HFFc6 (cell line): ENCODE data around the gene PDILT. TPM values are rescaled to one million over a fixed set of nuclear protein-coding genes. Genes with fewer than 3 reads are reported as not detected.

Source experiments
- DNase-seq: peaks from one replicate; pipeline ENCODE4 v3.0.0-alpha.2; 2018
- H3K27ac Mint-ChIP-seq: 2 replicates; pipeline ENCODE4 v1.8.0; 2020; ENCODE audit warnings: mild to moderate bottlenecking, mixed read lengths
- H3K27me3 Mint-ChIP-seq: 2 replicates; pipeline ENCODE4 v1.8.0; 2021; ENCODE audit warnings: mild to moderate bottlenecking, moderate library complexity, mixed read lengths; ENCODE audit not compliant: insufficient read depth
- H3K36me3 Mint-ChIP-seq: 2 replicates; pipeline ENCODE4 v1.8.0; 2021; ENCODE audit warnings: low read depth, mixed read lengths
- H3K4me1 Mint-ChIP-seq: 2 replicates; pipeline ENCODE4 v1.8.0; 2020; ENCODE audit warnings: low read depth, mixed read lengths
- H3K4me3 Mint-ChIP-seq: 2 replicates; pipeline ENCODE4 v1.8.0; 2020; ENCODE audit warnings: mild to moderate bottlenecking, moderate library complexity, mixed read lengths
- H3K9me3 Mint-ChIP-seq: 2 replicates; pipeline ENCODE4 v1.8.0; 2020; ENCODE audit warnings: mild to moderate bottlenecking, mixed read lengths
- CTCF ChIP-seq: fragments of 200-600 bp; sonication (generic); IDR thresholded peaks from 2 replicates; pipeline ENCODE4 v1.5.0; 2021; ENCODE audit warnings: antibody characterized with exemption, mild to moderate bottlenecking
- total RNA-seq, 6 experiments: library from RNA; stranded (reverse); fragmentation: NEBNext Ultra II Directional; extraction: Animal tissue kit (Norgen Biotek cat#: 25700); gene quantifications; 2 replicates in 1 of 6; 3 replicates in 5 of 6; pipeline ENCODE4 v1.2.3, GENCODE V29; 2021

The PDILT gene
- total RNA-seq, 6 experiments from 2014 or later = not detected

GRCh38 chr16:20401066-20401465, 3.5 kb downstream of the PDILT start:
- H3K27ac Mint-ChIP-seq = no peak overlapping the region

GRCh38 chr16:20399185-20399584, 5.4 kb downstream of the PDILT start:
- no peak overlapping the region for H3K27ac Mint-ChIP-seq
- no peaks in the 10 kb centered on the region for H3K4me1 Mint-ChIP-seq
- no peak overlapping the region for H3K4me3 Mint-ChIP-seq
- peaks cover 20% of the 10 kb centered on the region for H3K9me3 Mint-ChIP-seq
- DNase-seq = no peak
- H3K27me3 Mint-ChIP-seq = peaks cover 2% of the 10 kb centered on the region
- no peak for TF ChIP-seq CTCF
- no peaks in the 10 kb centered on the region for H3K36me3 Mint-ChIP-seq

More at GRCh38 chr16:20401066-20401465, 3.5 kb downstream of the PDILT start:
- no peaks in the 10 kb centered on the region for H3K4me1 Mint-ChIP-seq
- H3K36me3 Mint-ChIP-seq = 0 out of 2 replicates have a peak, but pooled peaks cover 2% of the 10 kb centered on the region
- peaks cover 32% of the 10 kb centered on the region for H3K9me3 Mint-ChIP-seq
- no peak for TF ChIP-seq CTCF
- DNase-seq = no peak
- no peak overlapping the region for H3K4me3 Mint-ChIP-seq
- peaks cover 2% of the 10 kb centered on the region for H3K27me3 Mint-ChIP-seq

GRCh38 chr16:20398603-20399002, 5.9 kb downstream of the PDILT start:
- Mint-ChIP-seq H3K27ac (no peak overlapping the region), H3K9me3 (peaks cover 16% of the 10 kb centered on the region), H3K4me3 (no peak overlapping the region), H3K27me3 (peaks cover 2% of the 10 kb centered on the region), H3K4me1 (no peaks in the 10 kb centered on the region), H3K36me3 (no peaks in the 10 kb centered on the region)
- DNase-seq = no peak
- no peak for TF ChIP-seq CTCF

GRCh38 chr16:20397468-20398074, 7.0 kb downstream of the PDILT start:
- H3K4me3 Mint-ChIP-seq = no peak overlapping the region
- no peaks in the 10 kb centered on the region for H3K4me1 Mint-ChIP-seq
- H3K9me3 Mint-ChIP-seq = peaks cover 14% of the 10 kb centered on the region
- DNase-seq = no peak
- H3K27ac Mint-ChIP-seq = no peak overlapping the region
- no peak for TF ChIP-seq CTCF
- no peaks in the 10 kb centered on the region for H3K36me3 Mint-ChIP-seq
- peaks cover under 1% of the 10 kb centered on the region; the same call in 1 of the 2 replicates for H3K27me3 Mint-ChIP-seq

- Mint-ChIP-seq H3K9me3 (peaks cover 10% of the 10 kb centered on the region), H3K27me3 (no peaks in the 10 kb centered on the region), H3K4me1 (no peaks in the 10 kb centered on the region), H3K27ac (no peak overlapping the region), H3K4me3 (no peak overlapping the region), H3K36me3 (no peaks in the 10 kb centered on the region)
- TF ChIP-seq CTCF = no peak
- DNase-seq = no peak
Observed at GRCh38 chr16:20396846-20397467, 7.6 kb downstream of the PDILT start.
